GM18526 (cell line): ENCODE data around the gene PEAK1.

Experiments used
- POLR2A ChIP-seq: IDR thresholded peaks from 3 replicates; pipeline ENCODE4 v1.6.1; 2011; ENCODE audit not compliant: insufficient read length; ENCODE audit errors: extremely low read depth

PEAK1 gene

GRCh38 chr15:77419836-77420609 lies at the start of gene PEAK1:
Gene PEAK1, minus strand, starts transcription at chr15:77420104. Its CDS starts 238,178 bp downstream, at chr15:77181926.
- TF ChIP-seq POLR2A: peak; percentile 59

- TF ChIP-seq POLR2A: no peak
Measured at GRCh38 chr15:77468896-77469295, 49.0 kb upstream of the PEAK1 start.

DNA sequence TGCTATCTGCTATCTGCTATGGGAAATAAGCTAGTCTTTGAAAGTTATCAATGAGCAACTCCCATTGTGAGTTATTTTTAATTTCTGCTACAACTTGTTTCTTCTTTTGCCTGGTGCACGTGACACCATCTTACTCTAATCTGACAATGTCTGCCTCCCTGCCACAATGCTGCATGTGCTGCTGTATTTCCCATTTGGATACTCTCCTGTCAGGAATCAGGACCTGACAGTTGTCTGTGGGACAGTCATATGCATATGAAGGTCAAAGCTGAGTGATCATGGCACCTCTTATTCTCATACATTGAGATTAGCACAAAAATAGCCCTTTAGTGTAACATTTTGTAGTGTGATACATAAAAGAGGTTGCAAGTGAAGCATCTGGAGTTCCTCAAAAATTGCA lies 46.6 kb upstream of the PEAK1 start:
- no peak for TF ChIP-seq POLR2A

DNA sequence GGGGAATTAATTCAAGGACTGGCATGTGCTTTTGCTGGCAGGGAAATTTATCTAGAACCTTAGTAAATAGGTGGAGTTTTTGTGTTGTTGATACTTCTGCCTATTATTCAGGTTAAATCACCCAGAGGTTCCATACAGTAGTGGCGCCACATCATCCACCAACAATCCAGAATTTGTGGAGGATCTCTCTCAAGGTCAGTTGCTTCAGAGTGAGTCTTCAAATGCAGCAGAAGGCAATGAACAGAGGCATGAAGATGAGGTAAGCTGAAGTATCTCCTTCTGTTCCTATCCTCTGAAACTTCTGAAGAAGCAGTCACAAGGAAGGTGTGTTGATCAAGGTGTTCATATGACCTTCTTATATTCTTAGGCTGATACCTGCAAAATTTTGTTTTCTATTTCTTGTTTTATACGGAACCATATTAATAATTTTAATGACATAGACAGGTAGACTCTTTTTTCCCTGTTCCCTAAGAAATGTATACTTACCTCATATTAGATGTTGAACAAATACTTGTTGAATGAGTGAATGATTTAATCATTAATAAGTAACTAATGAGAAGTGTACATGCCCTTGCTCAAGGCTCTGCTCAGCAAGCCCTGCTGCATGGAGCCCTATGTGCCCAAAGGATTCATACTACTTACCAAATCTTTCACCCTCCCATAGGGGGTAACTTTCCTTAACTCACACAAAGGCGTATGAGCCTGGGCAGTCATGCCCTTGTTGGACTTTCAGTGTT lies 44.4 kb upstream of the PEAK1 start:
- TF ChIP-seq POLR2A: no peak

DNA sequence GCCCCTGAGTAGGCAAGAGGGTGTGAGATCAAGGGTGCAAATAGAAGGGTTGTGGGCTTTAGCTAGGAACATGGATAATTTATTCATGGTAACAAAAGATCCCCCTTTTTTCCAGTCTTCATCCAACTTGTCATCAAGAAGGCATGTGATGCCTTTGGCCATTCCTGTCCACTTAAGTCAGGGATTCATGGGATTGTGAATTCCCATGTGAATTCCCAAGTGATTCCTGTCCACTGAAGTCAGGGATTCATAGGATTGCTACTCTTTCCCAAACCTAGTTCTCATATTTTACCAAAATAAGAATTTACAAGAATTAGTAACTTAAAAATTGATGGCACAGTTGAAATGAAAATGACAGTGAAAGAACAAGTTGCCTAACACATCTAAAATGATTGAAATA lies 41.6 kb upstream of the PEAK1 start:
- no peak for TF ChIP-seq POLR2A

GRCh38 chr15:77459031-77459430 lies 39.1 kb upstream of the PEAK1 start:
- TF ChIP-seq POLR2A: no peak

DNA sequence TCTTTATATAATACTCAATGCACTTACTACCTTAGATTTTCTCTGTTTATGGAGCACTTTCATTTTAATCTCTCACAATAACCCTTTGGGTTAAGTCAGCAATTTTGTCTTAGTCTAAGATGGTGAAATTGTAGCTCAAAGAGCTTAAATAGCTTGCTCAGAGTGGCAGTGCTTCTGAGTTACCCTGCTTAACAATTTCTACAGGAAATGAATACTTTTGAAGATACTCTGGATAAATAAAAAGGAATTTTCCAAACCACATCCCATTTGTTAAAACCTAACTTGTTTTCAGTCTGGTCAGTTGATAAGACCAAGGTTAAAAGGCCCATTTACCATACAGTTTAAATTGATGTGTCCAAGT lies 38.0 kb upstream of the PEAK1 start:
- TF ChIP-seq POLR2A: no peak

GRCh38 chr15:77457191-77457904 lies 37.4 kb upstream of the PEAK1 start:
- no peak for TF ChIP-seq POLR2A

GRCh38 chr15:77456746-77457145 lies 36.8 kb upstream of the PEAK1 start:
- no peak for TF ChIP-seq POLR2A

DNA sequence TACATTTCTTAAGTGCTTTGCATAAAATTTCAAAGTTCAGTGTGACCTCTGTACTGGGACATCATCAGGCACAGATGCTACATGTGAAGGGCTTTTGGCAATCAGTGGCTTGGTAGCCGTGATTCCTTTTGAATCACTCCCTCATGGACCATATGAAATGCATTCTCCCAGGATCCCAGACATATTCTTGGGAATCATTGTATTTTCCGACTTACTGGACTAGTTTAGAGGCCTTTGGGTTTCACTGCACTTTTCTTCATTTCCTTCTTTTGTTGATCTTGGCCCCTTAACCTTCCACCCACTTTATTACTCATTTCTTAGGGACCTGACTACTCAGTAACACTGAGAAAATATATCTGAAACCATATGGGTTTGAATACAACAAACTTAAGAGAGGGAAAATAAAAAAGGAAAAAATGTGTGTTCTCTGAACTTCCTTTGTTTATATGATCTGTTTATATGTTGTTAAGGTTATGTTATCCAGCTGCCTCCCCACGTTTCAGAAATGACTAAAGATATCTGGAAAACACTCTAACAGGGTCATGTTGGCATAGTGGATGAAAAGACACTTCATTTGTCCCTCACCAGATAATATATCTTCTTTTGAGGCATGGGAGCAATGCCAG lies 35.9 kb upstream of the PEAK1 start:
- TF ChIP-seq POLR2A: no peak

DNA sequence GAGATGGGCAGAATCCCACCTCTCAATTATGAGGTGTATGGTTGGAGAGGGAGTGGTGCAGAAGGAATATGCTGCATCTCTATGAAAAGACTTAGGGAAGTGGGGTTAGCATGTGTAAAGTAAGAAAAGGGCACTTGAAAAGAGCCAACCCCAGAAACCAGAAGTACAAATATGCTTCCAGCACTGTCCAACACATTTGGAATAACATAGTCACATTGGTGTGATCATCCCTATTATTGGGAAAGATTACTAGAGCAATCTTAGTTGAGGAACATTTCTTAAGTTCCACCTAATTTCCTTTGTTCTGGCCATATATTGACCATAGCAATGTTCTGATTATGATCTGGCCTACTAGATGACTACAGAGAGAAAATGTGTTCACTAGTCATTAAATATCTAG lies 35.0 kb upstream of the PEAK1 start:
- TF ChIP-seq POLR2A: no peak

DNA sequence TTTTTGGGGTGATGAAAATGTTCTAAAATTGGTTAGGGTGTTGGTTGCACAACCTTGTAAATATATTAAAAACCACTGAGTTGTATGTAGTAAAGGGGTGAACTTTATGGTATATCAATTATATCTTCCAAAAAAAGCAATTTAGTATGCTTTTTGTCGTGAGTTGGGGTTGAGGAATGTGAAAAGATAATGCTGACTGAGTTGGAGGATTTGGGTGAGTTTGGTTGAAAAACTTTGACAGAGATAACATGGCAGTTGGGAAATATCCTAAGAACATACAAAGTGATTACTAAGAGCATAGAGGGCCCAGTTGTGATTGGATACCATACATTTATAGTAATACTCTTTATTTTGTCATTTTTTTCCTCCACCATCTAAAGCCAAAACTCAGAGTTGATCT lies 34.4 kb upstream of the PEAK1 start:
- TF ChIP-seq POLR2A: no peak

- no peak for TF ChIP-seq POLR2A
Measured at GRCh38 chr15:77446840-77447390, 27.0 kb upstream of the PEAK1 start.

GRCh38 chr15:77440378-77440999 lies 20.6 kb upstream of the PEAK1 start:
- TF ChIP-seq POLR2A: no peak

- TF ChIP-seq POLR2A: no peak
Measured at GRCh38 chr15:77437264-77437663, 17.4 kb upstream of the PEAK1 start.
